Activated T-helper 17 cell treated with anti-CD3 and anti-CD28 coated beads, Interleukin-2, amount 50 U/mL, for 72 hours (primary cell): ENCODE data around the gene HS2ST1. TPM values are rescaled to one million over a fixed set of nuclear protein-coding genes. Genes with fewer than 3 reads are reported as not detected.

Experiments
- ATAC-seq: fragments of 150-1000 bp; cut with Tn5 transposase; replicated peaks from 2 replicates; pipeline ENCODE4 v1.10.0; 2021; ENCODE audit warnings: mild to moderate bottlenecking, moderate library complexity
- H3K27ac Mint-ChIP-seq: one replicate; pipeline ENCODE4 v1.8.0; 2022; ENCODE audit warnings: mixed read lengths
- H3K27me3 Mint-ChIP-seq: one replicate; pipeline ENCODE4 v1.8.0; 2022; ENCODE audit warnings: mixed read lengths
- H3K36me3 Mint-ChIP-seq: one replicate; pipeline ENCODE4 v1.8.0; 2022; ENCODE audit warnings: low read depth, mild to moderate bottlenecking, mixed read lengths
- H3K4me1 Mint-ChIP-seq: one replicate; pipeline ENCODE4 v1.8.0; 2022; ENCODE audit warnings: mixed read lengths
- H3K4me3 Mint-ChIP-seq: one replicate; pipeline ENCODE4 v1.8.0; 2022; ENCODE audit warnings: mild to moderate bottlenecking, mixed read lengths
- H3K9me3 Mint-ChIP-seq: one replicate; pipeline ENCODE4 v1.8.0; 2022; ENCODE audit warnings: mixed read lengths
- total RNA-seq, 2 donors: library from RNA; stranded (reverse); gene quantifications; one replicate each; pipeline ENCODE4 v1.2.3, GENCODE V29; 2022

The HS2ST1 gene
- total RNA-seq, 2 donors from 2014 or later, result 12.8 to 18.5 TPM

GRCh38 chr1:87136607-87137341 is 222.3 kb downstream of the HS2ST1 start:
- Mint-ChIP-seq H3K27me3 (peaks cover 18% of the 10 kb centered on the region), H3K9me3 (no peaks in the 10 kb centered on the region), H3K36me3 (no peaks in the 10 kb centered on the region), H3K27ac (no peak overlapping the region), H3K4me1 (no peaks in the 10 kb centered on the region), H3K4me3 (no peak overlapping the region)
- no peak for ATAC-seq

GRCh38 chr1:87137342-87137739 is 222.9 kb downstream of the HS2ST1 start:
- no peaks in the 10 kb centered on the region for H3K4me1 Mint-ChIP-seq
- no peaks in the 10 kb centered on the region for H3K9me3 Mint-ChIP-seq
- H3K27me3 Mint-ChIP-seq, result peaks cover 18% of the 10 kb centered on the region
- no peak overlapping the region for H3K27ac Mint-ChIP-seq
- no peaks in the 10 kb centered on the region for H3K36me3 Mint-ChIP-seq
- H3K4me3 Mint-ChIP-seq, result no peak overlapping the region
- ATAC-seq, result no peak

GRCh38 chr1:87140831-87141540 is 226.6 kb downstream of the HS2ST1 start:
- H3K27ac Mint-ChIP-seq, result no peak overlapping the region
- ATAC-seq, result no peak
- no peak overlapping the region for H3K4me3 Mint-ChIP-seq
- no peaks in the 10 kb centered on the region for H3K9me3 Mint-ChIP-seq
- H3K27me3 Mint-ChIP-seq, result peaks cover 5% of the 10 kb centered on the region
- H3K36me3 Mint-ChIP-seq, result no peaks in the 10 kb centered on the region
- no peaks in the 10 kb centered on the region for H3K4me1 Mint-ChIP-seq

- Mint-ChIP-seq H3K36me3 (no peaks in the 10 kb centered on the region), H3K27me3 (peaks cover 5% of the 10 kb centered on the region), H3K9me3 (no peaks in the 10 kb centered on the region), H3K27ac (no peak overlapping the region), H3K4me3 (no peak overlapping the region), H3K4me1 (no peaks in the 10 kb centered on the region)
- no peak for ATAC-seq
Measured at GRCh38 chr1:87141556-87141955, 227.1 kb downstream of the HS2ST1 start.

- ATAC-seq, result no peak
- H3K4me3 Mint-ChIP-seq, result no peak overlapping the region
- no peak overlapping the region for H3K27ac Mint-ChIP-seq
- H3K36me3 Mint-ChIP-seq, result no peaks in the 10 kb centered on the region
- H3K4me1 Mint-ChIP-seq, result no peaks in the 10 kb centered on the region
- H3K27me3 Mint-ChIP-seq, result peaks cover 5% of the 10 kb centered on the region
- no peaks in the 10 kb centered on the region for H3K9me3 Mint-ChIP-seq
Measured at GRCh38 chr1:87143413-87144135, 229.1 kb downstream of the HS2ST1 start.

- no peaks in the 10 kb centered on the region for H3K36me3 Mint-ChIP-seq
- H3K9me3 Mint-ChIP-seq, result no peaks in the 10 kb centered on the region
- H3K27ac Mint-ChIP-seq, result no peak overlapping the region
- H3K4me3 Mint-ChIP-seq, result no peak overlapping the region
- H3K4me1 Mint-ChIP-seq, result no peaks in the 10 kb centered on the region
- no peak for ATAC-seq
- H3K27me3 Mint-ChIP-seq, result peaks cover 11% of the 10 kb centered on the region
Measured at GRCh38 chr1:87144316-87144895, 230.0 kb downstream of the HS2ST1 start.

GRCh38 chr1:87144981-87145380 is 230.5 kb downstream of the HS2ST1 start:
- no peaks in the 10 kb centered on the region for H3K36me3 Mint-ChIP-seq
- peaks cover 15% of the 10 kb centered on the region for H3K27me3 Mint-ChIP-seq
- no peak overlapping the region for H3K4me3 Mint-ChIP-seq
- H3K27ac Mint-ChIP-seq, result no peak overlapping the region
- no peaks in the 10 kb centered on the region for H3K9me3 Mint-ChIP-seq
- no peak for ATAC-seq
- no peaks in the 10 kb centered on the region for H3K4me1 Mint-ChIP-seq

- Mint-ChIP-seq H3K27me3 (peaks cover 23% of the 10 kb centered on the region), H3K9me3 (no peaks in the 10 kb centered on the region), H3K27ac (no peak overlapping the region), H3K4me1 (peaks cover 3% of the 10 kb centered on the region), H3K36me3 (no peaks in the 10 kb centered on the region), H3K4me3 (no peak overlapping the region)
- ATAC-seq, result no peak
Measured at GRCh38 chr1:87146538-87146937, 232.1 kb downstream of the HS2ST1 start.

GRCh38 chr1:87146986-87147385 is 232.6 kb downstream of the HS2ST1 start:
- peaks cover 27% of the 10 kb centered on the region for H3K27me3 Mint-ChIP-seq

GRCh38 chr1:87147851-87148250 is 233.4 kb downstream of the HS2ST1 start:
- peaks cover 29% of the 10 kb centered on the region for H3K27me3 Mint-ChIP-seq
- H3K27ac Mint-ChIP-seq, result no peak overlapping the region
- no peaks in the 10 kb centered on the region for H3K36me3 Mint-ChIP-seq
- H3K4me1 Mint-ChIP-seq, result peaks cover 8% of the 10 kb centered on the region
- no peak for ATAC-seq
- no peaks in the 10 kb centered on the region for H3K9me3 Mint-ChIP-seq
- no peak overlapping the region for H3K4me3 Mint-ChIP-seq

More at GRCh38 chr1:87146986-87147385, 232.6 kb downstream of the HS2ST1 start:
- H3K27ac Mint-ChIP-seq, result no peak overlapping the region
- no peaks in the 10 kb centered on the region for H3K36me3 Mint-ChIP-seq
- no peak for ATAC-seq
- H3K9me3 Mint-ChIP-seq, result no peaks in the 10 kb centered on the region
- no peak overlapping the region for H3K4me3 Mint-ChIP-seq
- peaks cover 8% of the 10 kb centered on the region for H3K4me1 Mint-ChIP-seq

GRCh38 chr1:87148661-87149060 is 234.2 kb downstream of the HS2ST1 start:
- ATAC-seq, result no peak
- H3K27ac Mint-ChIP-seq, result no peak overlapping the region
- no peaks in the 10 kb centered on the region for H3K36me3 Mint-ChIP-seq
- peaks cover 8% of the 10 kb centered on the region for H3K4me1 Mint-ChIP-seq
- no peak overlapping the region for H3K4me3 Mint-ChIP-seq
- H3K27me3 Mint-ChIP-seq, result peaks cover 32% of the 10 kb centered on the region
- H3K9me3 Mint-ChIP-seq, result no peaks in the 10 kb centered on the region

GRCh38 chr1:87149241-87150041 is 235.0 kb downstream of the HS2ST1 start:
- ATAC-seq, result no peak
- peaks cover 8% of the 10 kb centered on the region for H3K4me1 Mint-ChIP-seq
- no peak overlapping the region for H3K4me3 Mint-ChIP-seq
- no peaks in the 10 kb centered on the region for H3K36me3 Mint-ChIP-seq
- no peak overlapping the region for H3K27ac Mint-ChIP-seq
- no peaks in the 10 kb centered on the region for H3K9me3 Mint-ChIP-seq
- H3K27me3 Mint-ChIP-seq, result peaks cover 38% of the 10 kb centered on the region

- no peaks in the 10 kb centered on the region for H3K36me3 Mint-ChIP-seq
- no peaks in the 10 kb centered on the region for H3K9me3 Mint-ChIP-seq
- no peak overlapping the region for H3K27ac Mint-ChIP-seq
- no peak overlapping the region for H3K4me3 Mint-ChIP-seq
- no peak for ATAC-seq
- H3K27me3 Mint-ChIP-seq, result peaks cover 40% of the 10 kb centered on the region
- H3K4me1 Mint-ChIP-seq, result peaks cover 8% of the 10 kb centered on the region
Measured at GRCh38 chr1:87150143-87150542, 235.7 kb downstream of the HS2ST1 start.
